Skeletal muscle tissue (tissue), 4 donors: ENCODE results near the gene CASQ2. TPM values are rescaled to one million over a fixed set of nuclear protein-coding genes. Genes with fewer than 3 reads are reported as not detected.

Source experiments
- H3K27ac ChIP-seq: one replicate; pipeline ENCODE4 v1.7.0; 2013; ENCODE audit warnings: mild to moderate bottlenecking, low read depth, low read length, inconsistent platforms
- H3K27me3 ChIP-seq, 3 donors: one replicate each; pipeline ENCODE4 v1.7.0; 2013; ENCODE audit warnings: low read length in 3 of 3; ENCODE audit not compliant: control insufficient read depth in 3 of 3, insufficient read depth in 3 of 3
- H3K36me3 ChIP-seq, 3 donors: one replicate each; pipeline ENCODE4 v1.7.0; 2013; ENCODE audit warnings: low read length in 3 of 3; ENCODE audit not compliant: control insufficient read depth in 3 of 3, insufficient read depth in 3 of 3
- H3K4me1 ChIP-seq, 3 donors: one replicate each; pipeline ENCODE4 v1.7.0; 2013; ENCODE audit warnings: low read length in 3 of 3, mild to moderate bottlenecking in 3 of 3; ENCODE audit not compliant: control insufficient read depth in 3 of 3, insufficient read depth in 3 of 3
- H3K4me3 ChIP-seq, 3 donors: one replicate each; pipeline ENCODE4 v1.7.0; 2013; ENCODE audit warnings: low read length in 3 of 3
- H3K9ac ChIP-seq, 3 donors: one replicate each; pipeline ENCODE4 v1.7.0; 2013; ENCODE audit warnings: low read length in 3 of 3, mild to moderate bottlenecking in 3 of 3, moderate library complexity in 2 of 3, low read depth in 1 of 3
- H3K9me3 ChIP-seq, 3 donors: one replicate each; pipeline ENCODE4 v1.7.0; 2013; ENCODE audit warnings: low read length in 3 of 3; ENCODE audit not compliant: control insufficient read depth in 3 of 3
- total RNA-seq: library from RNA; depleted of rRNA; stranded (reverse); fragments of >200 nt; gene quantifications from one replicate; pipeline ENCODE4 v1.2.3, GENCODE V29; 2014
- donor health status: Osteomylitis.

The CASQ2 gene
- total RNA-seq, 1 donor from 2014 or later: 416 TPM

GRCh38 chr1:115670476-115671175, 97.9 kb downstream of the CASQ2 start:
- no peak overlapping the region for H3K27ac ChIP-seq
- H3K4me3 ChIP-seq: no peak overlapping the region
- no peaks in the 10 kb centered on the region for H3K9me3 ChIP-seq
- peaks cover 15 to 22% (median 16%) of the 10 kb centered on the region in 3 donors for H3K4me1 ChIP-seq
- peaks cover 0 to 4% (median 0%) of the 10 kb centered on the region in 3 donors for H3K36me3 ChIP-seq
- H3K27me3 ChIP-seq: no peaks in the 10 kb centered on the region
- H3K9ac ChIP-seq: no peak overlapping the region

GRCh38 chr1:115669886-115670285, 98.6 kb downstream of the CASQ2 start:
- Histone ChIP-seq H3K27ac (no peak overlapping the region), H3K27me3 (no peaks in the 10 kb centered on the region), H3K4me3 (no peak overlapping the region), H3K4me1 (peaks cover 15 to 22% (median 16%) of the 10 kb centered on the region in 3 donors), H3K9ac (no peak overlapping the region), H3K36me3 (peaks cover 0 to 7% (median 0%) of the 10 kb centered on the region in 3 donors), H3K9me3 (no peaks in the 10 kb centered on the region)

GRCh38 chr1:115669002-115669673, 99.4 kb downstream of the CASQ2 start:
- H3K4me1 ChIP-seq: peaks cover 15 to 22% (median 16%) of the 10 kb centered on the region in 3 donors
- no peak overlapping the region for H3K27ac ChIP-seq
- H3K9me3 ChIP-seq: no peaks in the 10 kb centered on the region

DNA sequence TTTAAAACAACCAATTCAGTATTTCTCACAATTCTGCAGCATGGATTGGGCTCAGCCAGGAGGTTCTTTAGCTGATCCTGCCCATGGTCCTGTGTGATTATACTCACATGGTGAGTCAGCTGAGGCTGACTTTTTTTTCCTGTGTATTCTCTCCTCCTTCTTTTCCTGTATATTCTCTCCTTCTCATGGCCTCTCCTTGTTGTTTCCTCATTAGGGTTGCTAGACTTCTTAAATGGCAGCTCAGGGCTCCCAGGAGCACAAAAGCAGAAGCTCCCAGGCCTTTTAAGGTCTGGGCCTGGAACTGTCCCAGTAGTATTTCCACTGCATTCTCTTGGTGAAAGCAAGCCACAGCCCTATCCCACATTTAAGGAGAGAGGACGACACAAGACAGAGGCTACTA, 99.9 kb downstream of the CASQ2 start:
- Histone ChIP-seq H3K36me3 (peaks cover 7 to 12% (median 7%) of the 10 kb centered on the region in 3 donors), H3K4me3 (no peak overlapping the region), H3K4me1 (peaks cover 15 to 22% (median 16%) of the 10 kb centered on the region in 3 donors), H3K27ac (no peak overlapping the region), H3K27me3 (no peaks in the 10 kb centered on the region), H3K9ac (no peak overlapping the region), H3K9me3 (no peaks in the 10 kb centered on the region)

More at GRCh38 chr1:115669002-115669673, 99.4 kb downstream of the CASQ2 start:
- Histone ChIP-seq H3K27me3 (no peaks in the 10 kb centered on the region), H3K4me3 (no peak overlapping the region), H3K36me3 (peaks cover 1 to 9% (median 2%) of the 10 kb centered on the region in 3 donors), H3K9ac (no peak overlapping the region)

DNA sequence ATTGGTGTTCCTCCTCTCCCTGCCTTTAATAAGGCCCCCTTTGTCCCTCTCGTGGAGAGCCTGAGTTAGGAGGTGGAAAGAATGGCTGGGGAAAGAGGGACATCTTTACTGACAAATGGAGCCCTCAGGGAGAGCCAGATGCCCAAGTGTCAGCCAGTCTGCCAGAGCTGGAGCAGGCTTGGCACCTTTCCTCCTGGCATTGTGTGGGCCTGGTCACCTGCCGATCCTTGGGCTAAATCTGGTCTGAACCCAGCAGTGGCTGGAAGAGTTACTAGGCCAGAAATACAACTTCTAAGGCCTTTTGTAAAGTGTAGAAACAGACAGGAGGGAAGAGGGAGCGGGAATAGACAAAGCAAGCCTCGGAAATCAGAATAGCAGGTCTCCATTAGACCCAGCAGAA, 101.8 kb downstream of the CASQ2 start:
- Histone ChIP-seq H3K9me3 (no peaks in the 10 kb centered on the region), H3K27ac (peak overlapping the region; percentile 69), H3K4me1 (peaks cover 15 to 22% (median 16%) of the 10 kb centered on the region in 3 donors), H3K9ac (peak overlapping the region in 2 of 3 donors; percentile 36 to 54), H3K4me3 (no peak overlapping the region), H3K27me3 (no peaks in the 10 kb centered on the region), H3K36me3 (peaks cover 9 to 12% (median 9%) of the 10 kb centered on the region in 3 donors)

DNA sequence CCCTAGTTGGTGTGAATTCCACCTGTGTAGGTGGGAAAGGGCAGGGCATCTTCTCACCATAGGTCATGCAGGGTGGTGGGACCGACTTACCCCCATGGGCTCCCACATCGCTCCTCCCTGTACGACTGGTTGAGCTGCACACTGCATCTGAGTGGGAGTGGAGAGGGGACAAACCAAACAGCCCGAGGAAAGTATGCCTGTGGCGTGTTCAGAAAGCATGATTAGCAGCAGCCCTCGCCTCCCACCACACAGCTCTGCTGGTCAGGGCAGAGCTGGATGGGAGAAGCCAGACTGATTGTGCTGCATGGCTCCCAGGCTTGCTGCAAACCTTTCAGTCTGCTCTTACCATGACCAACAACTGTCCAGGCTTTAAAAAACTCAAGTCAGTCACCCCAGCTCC, 102.3 kb downstream of the CASQ2 start:
- Histone ChIP-seq H3K27me3 (no peaks in the 10 kb centered on the region), H3K4me1 (peaks cover 15 to 22% (median 16%) of the 10 kb centered on the region in 3 donors), H3K36me3 (peaks cover 9 to 12% (median 9%) of the 10 kb centered on the region in 3 donors), H3K4me3 (no peak overlapping the region), H3K9ac (no peak overlapping the region), H3K9me3 (no peaks in the 10 kb centered on the region), H3K27ac (no peak overlapping the region)

DNA sequence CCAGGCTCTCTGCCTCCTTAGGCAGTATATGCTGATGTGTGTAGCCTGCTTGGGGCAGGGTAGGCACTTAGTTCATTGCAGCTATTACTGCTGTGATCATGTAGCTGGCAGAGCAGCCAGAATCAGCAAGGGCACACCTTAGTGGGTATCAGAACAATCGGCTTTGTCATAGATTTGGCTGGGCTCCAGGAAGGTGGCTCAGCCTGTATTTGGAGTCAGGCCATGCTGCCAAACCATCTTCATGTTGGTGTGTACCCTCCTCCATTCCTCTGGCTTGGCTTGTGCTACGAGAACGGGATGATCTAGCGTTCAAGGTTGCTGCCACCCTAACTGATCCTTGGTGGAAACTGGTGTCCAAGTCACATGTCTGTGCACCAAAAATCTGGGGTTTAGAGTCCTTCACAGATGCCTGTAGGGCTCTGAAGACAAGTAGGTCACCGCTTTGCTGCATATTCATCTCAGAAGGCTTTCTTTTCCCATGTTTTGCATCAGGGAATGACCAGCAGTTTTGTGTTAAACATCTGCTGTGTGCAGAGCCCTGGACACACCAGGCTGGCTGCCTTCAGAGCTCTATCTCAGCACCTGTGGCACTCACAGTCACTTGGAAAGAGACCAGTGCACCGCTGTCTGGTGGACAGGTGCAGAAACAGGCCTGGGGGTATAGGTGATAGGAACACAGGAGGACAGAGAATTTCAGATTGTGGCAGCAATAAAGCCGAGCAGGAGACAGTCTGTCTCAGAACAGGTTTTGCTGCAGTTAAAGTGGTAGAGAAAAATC, 103.0 kb downstream of the CASQ2 start:
- Histone ChIP-seq H3K36me3 (peaks cover 9 to 15% (median 11%) of the 10 kb centered on the region in 3 donors), H3K27me3 (no peaks in the 10 kb centered on the region), H3K9ac (no peak overlapping the region), H3K4me3 (no peak overlapping the region), H3K4me1 (peaks cover 15 to 22% (median 16%) of the 10 kb centered on the region in 3 donors), H3K9me3 (no peaks in the 10 kb centered on the region), H3K27ac (no peak overlapping the region)

DNA sequence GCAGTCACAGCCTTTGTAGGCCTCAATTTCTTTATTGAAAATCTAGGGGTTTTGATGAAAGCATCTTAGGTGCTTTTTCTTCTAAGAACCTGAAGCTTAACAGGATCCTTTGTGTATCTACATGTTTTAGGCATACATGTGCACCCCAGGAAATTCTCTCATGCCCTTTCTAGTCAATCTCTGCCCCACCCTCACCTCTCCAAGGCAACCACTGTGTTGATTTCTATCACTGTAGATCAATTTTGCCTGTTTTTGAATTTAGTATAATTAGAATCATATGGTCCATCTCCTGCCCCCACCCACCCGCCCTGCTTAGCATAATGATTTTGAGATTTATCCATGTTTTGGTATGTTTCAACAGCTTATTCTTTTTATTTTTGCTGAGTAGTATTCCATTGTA, 107.4 kb downstream of the CASQ2 start:
- Histone ChIP-seq H3K9ac (no peak overlapping the region), H3K4me1 (peaks cover 2 to 5% (median 4%) of the 10 kb centered on the region in 3 donors), H3K4me3 (no peak overlapping the region), H3K27me3 (no peaks in the 10 kb centered on the region), H3K36me3 (peaks cover 11 to 19% (median 13%) of the 10 kb centered on the region in 3 donors), H3K9me3 (no peaks in the 10 kb centered on the region), H3K27ac (no peak overlapping the region)

DNA sequence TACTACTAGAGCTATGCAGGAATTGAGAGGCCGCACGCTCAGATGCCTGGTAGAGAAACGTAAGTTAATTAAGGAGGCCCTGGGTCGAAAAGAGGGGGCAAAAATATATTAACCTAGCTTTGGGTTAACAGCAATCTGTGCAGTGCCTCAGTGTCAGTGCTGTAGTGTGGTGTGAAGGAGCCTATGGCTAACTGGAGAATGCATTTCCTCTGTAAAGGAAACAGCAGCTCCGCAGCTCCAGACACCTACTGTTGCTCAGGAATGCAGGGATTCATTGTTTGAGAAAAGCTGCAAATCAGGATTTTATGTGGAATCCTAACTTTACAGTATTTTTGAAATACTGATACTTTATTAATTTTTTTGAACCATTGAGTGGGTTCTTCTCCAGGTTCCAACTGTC, 108.4 kb downstream of the CASQ2 start:
- no peaks in the 10 kb centered on the region for H3K27me3 ChIP-seq
- H3K36me3 ChIP-seq: peaks cover 8 to 19% (median 13%) of the 10 kb centered on the region in 3 donors
- no peak overlapping the region for H3K4me3 ChIP-seq
- H3K4me1 ChIP-seq: peaks cover 0 to 4% (median 2%) of the 10 kb centered on the region in 3 donors
- H3K9me3 ChIP-seq: no peaks in the 10 kb centered on the region
- no peak overlapping the region for H3K27ac ChIP-seq
- no peak overlapping the region for H3K9ac ChIP-seq
